IMR-90 (cell line): ENCODE measurements around the gene COX14.

Experiments
- CEBPB ChIP-seq: IDR thresholded peaks from 2 replicates; pipeline ENCODE4 v1.6.1; 2012; ENCODE audit warnings: low read depth, low read length, improper control_type of control experiment
- CTCF ChIP-seq: conservative IDR thresholded peaks from 2 replicates; pipeline ENCODE4 v1.5.1; 2012; ENCODE audit warnings: mild to moderate bottlenecking, low read depth, low read length, improper control_type of control experiment
- FOS ChIP-seq: fragments of 150-350 bp; IDR thresholded peaks from 2 replicates; pipeline ENCODE4 v1.6.1; 2016; ENCODE audit warnings: low read depth, low read length
- MXI1 ChIP-seq: IDR thresholded peaks from 2 replicates; pipeline ENCODE4 v1.6.1; 2012; ENCODE audit warnings: low read depth, mild to moderate bottlenecking, low read length, moderate library complexity, borderline replicate concordance
- POLR2A ChIP-seq: IDR thresholded peaks from 2 replicates; pipeline ENCODE4 v1.6.1; 2012; ENCODE audit warnings: mild to moderate bottlenecking, low read depth, low read length
- RAD21 ChIP-seq: IDR thresholded peaks from 2 replicates; pipeline ENCODE4 v1.6.1; 2012; ENCODE audit warnings: low read length, improper control_type of control experiment
- SMC3 ChIP-seq: fragments of 150-350 bp; IDR thresholded peaks from 2 replicates; pipeline ENCODE4 v1.6.1; 2016; ENCODE audit warnings: low read depth, mild to moderate bottlenecking, antibody characterized with exemption, low read length, moderate library complexity

- TF ChIP-seq CTCF (no peak), RAD21 (no peak), FOS (no peak), CEBPB (no peak), MXI1 (no peak), POLR2A (no peak), SMC3 (no peak)
Observed at GRCh38 chr12:50112456-50113218, 601 bp downstream of the COX14 start.
